ENCODE results near the gene EFL1. TPM values are rescaled to one million over a fixed set of nuclear protein-coding genes. Genes with fewer than 3 reads are reported as not detected.

The EFL1 gene
- total RNA-seq, 1 donor from 2014 or later: 17.6 TPM

DNA sequence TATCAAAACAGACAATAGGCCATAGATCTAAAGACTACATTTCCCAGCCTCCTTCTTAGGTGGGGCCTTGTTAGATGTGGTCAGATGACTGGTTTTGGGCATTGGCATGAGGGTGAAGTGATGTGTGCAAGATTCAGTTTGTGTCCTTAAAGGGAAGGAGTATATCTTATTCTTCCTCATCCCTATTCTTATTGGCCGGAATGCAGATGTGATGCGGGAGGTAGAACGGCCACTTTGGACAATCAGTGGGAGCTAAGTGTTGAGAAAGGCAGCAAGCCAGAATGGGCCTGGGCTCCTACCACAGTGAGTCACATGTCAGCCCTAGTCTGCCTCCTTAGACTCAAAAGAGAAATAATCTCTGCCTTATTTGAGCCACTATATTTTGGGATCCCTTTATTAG lies 126.9 kb downstream of the EFL1 start:
- DNase-seq (no peak), ATAC-seq (peak; percentile 53)
- intact Hi-C loops (cut with micrococcal nuclease): no loop called here

DNA sequence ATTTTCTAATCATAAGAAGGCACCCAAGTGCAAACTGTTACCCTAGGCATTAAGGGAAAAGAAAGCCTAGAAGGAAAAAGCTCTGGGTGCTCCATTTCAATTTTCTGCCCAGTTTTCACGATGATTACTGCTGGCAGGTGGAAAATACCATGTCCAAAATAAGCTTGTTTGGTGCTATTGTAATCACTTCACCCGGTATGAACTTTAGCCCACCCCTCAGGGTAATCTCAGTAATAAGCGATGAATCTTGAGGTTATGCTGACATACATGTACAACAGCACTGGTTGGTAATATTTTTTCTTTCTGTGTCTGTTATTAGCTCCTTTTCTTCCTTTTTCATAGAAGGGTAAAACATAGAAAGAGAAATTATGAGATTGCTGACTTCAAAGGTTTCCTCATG lies 128.1 kb downstream of the EFL1 start:
- no peak for DNase-seq
- ATAC-seq: no peak
- intact Hi-C loops (cut with micrococcal nuclease): no loop called here

DNA sequence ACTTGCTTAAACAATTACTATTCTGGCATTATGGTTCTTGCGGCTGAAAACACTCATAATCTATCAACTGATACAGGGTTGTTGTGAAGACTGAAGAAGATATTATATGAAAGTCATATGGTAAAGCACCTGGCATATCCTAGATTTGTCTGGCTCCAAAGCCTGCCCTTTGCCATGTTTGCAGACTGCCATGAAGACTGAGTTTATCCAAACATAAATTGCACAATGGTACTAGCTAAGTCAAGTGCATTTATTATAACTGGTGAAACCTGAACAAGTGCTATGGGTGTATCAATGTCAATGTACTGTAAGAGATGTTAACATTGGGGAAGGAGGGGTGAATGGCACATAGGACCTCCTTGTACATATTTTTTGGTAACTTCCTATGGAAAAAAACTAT lies 129.3 kb downstream of the EFL1 start:
- intact Hi-C loops (cut with micrococcal nuclease): no loop called here
- DNase-seq (no peak), ATAC-seq (no peak)

DNA sequence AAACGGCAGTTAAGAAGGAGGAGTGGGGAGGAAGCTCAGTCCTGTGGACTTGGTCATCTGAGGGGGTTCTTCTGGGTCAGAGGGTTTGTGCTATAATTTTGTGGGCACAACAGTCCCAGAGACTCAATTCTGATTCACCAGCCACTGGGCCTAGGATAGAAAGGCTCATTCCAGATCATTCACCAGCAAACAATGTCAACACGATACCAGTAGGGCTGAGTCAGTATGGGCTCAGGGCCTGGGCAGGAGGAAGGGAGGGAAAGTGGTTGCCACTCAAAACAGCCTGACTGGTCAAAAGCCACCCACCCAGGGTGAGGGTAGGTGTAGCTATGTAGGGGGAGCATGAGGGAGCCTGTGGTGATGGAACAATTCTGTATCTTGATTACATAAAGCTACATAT lies 129.8 kb downstream of the EFL1 start:
- ATAC-seq (no peak), DNase-seq (no peak)
- intact Hi-C loops (cut with micrococcal nuclease): no loop called here

DNA sequence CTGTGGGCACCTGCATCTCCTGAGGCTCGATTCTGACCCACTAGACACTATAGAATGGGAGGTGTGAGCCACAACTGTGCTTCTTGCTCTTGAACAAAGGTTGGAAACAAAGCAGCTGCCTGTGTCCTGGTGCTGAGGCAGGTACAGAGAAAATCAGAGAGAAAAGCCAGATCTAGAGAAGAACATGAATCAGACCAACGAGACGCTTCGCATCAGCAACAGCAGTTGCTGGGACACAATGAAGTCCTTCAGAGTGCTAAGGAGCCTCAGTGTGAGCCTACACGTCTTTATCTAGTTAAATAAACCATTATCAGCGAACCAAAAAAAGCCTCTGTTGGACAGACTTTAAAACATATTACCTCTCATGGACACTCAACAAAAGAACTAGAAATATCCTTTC lies 130.4 kb downstream of the EFL1 start:
- DNase-seq (no peak), ATAC-seq (no peak)
- intact Hi-C loops (cut with micrococcal nuclease): no loop called here

DNA sequence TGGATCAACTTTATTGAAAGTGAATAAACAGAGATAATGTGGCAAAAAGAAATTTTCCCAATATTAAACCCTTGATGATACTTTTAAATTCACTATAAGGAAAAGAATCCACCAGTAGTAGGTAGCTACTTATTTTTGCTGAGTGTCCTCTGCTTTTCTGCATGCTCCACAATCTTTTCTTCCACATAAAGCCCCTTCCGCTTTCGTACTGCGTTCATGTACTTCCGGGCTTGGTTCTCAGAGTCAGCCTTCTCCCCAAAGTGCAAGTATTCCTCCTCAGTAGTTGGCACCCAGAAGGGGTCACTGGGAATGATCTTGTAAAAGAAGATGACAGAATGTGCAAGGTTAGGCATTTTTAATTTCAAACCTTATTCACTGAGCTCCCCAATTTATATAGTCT lies 132.3 kb downstream of the EFL1 start:
- intact Hi-C loops (cut with micrococcal nuclease): no loop called here
- ATAC-seq: no peak
- DNase-seq: no peak

DNA sequence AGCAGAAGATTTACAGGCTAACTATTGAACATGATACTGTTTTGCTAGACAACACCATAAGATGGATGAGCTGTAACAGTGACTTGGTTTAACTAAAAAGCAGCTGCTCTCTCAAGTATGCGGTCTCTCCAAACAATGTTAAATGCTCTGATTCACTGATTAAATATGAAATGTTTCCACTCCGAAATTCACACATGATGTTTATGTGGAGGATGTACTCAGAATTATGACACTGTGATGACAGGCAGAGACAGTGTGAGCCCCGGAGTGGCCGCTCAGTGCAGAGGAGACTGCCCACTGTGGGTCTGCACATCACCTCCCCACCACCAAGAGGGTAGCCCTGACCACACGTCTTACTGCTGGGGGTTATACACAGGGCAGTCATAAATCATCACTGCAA lies 132.8 kb downstream of the EFL1 start:
- no peak for ATAC-seq
- no peak for DNase-seq
- intact Hi-C loops (cut with micrococcal nuclease): no loop called here

DNA sequence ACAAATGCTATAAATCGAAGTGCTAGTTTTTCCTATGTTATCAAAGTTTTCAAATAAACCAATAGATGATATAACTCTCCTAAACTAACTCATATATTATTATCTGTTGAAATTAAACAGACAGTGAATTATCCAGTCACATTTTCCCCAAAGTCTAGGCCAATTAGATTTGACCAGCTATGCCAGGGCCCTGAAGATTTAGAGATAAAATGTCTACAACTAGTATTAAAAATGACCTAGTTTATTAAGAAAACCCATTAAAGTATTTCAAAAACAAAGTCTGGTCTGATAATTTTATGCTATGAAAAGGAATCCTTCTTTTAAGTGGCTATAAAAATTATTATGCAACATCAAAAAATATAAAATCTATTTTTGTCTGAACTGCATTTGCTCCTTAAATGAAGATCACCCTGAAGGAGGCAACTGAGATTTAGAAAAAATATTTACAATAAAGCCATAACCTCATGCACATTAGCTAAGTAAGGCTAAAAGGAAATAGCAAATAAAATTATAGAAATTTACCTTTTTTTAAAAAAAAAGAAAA lies 133.3 kb downstream of the EFL1 start:
- ATAC-seq: no peak
- DNase-seq: no peak
- intact Hi-C loops (cut with micrococcal nuclease): no loop called here

DNA sequence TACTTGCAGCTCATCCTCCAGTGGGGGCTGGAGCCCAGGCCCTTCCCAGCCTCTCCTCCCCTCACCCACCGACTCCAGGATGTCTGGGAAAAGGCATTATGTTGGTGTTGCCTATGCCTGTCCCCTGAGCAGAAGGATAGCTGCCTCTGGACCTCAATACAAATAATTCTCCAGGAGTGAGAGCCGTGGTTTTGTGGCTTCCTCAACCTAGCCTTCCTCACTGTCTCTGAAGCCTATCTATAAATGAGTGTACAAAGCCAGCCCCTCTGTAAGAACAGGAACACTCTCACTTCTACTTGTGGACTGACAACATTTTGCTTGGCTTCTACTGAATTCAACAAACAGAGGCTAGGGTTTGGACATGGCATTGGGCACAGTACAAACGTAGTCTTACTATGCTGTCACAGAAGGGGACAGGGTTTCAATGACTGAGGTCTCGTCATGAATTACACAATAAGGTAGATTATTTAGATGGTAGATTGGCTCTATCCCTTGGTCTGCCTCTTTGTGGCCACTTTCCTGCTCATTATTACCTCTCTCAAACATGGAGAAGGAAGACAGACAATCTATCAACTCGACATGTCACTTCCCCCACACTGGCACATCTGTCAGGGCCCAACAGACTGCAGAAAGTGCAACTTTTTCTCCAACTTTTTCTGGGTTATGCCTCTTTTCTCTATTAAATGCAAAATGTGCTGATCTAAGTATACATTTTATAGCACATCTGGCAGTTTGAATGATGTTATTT lies 134.0 kb downstream of the EFL1 start:
- DNase-seq (no peak), ATAC-seq (no peak)
- intact Hi-C loops (cut with micrococcal nuclease): no loop called here

DNA sequence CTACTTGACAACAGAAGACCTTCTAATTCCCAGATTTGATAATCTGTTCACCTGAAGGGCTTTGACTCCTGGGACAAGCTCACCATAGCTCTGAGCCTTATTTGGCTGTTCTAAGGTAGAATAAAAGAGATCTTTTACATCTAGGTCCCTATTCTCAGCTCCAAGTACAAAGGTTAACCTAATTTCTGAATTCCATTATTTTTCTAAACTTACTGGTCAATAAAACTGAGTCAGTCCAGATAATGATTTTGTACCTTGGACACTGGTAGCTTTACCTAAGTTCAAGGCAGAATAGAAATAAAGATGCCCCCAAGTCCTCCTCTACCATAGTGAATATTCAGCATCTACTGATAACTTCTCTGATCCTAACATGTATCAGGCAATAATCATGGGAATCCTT lies 135.0 kb downstream of the EFL1 start:
- DNase-seq (no peak), ATAC-seq (no peak)
- intact Hi-C loops (cut with micrococcal nuclease): no loop called here

DNA sequence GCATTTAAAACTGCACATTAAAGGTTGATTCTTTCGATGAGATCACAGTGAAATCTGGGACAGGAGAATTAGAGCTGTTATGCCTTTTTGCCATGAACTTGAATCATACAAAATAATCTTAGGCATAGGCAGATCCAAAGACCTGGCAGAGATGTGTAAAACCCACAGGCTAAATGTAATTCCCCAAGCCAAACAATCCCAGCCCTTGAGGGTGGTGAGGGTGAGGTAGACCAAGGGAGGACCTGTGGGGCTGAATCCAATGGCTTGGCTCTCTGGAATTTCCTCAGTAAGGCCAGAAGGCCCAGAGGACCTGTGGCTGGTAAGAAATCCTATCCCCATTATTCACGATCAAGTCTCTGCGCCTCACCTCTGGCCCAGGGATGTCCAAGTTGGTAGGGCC lies 136.2 kb downstream of the EFL1 start:
- ATAC-seq (no peak), DNase-seq (no peak)
- intact Hi-C loops (cut with micrococcal nuclease): no loop called here

DNA sequence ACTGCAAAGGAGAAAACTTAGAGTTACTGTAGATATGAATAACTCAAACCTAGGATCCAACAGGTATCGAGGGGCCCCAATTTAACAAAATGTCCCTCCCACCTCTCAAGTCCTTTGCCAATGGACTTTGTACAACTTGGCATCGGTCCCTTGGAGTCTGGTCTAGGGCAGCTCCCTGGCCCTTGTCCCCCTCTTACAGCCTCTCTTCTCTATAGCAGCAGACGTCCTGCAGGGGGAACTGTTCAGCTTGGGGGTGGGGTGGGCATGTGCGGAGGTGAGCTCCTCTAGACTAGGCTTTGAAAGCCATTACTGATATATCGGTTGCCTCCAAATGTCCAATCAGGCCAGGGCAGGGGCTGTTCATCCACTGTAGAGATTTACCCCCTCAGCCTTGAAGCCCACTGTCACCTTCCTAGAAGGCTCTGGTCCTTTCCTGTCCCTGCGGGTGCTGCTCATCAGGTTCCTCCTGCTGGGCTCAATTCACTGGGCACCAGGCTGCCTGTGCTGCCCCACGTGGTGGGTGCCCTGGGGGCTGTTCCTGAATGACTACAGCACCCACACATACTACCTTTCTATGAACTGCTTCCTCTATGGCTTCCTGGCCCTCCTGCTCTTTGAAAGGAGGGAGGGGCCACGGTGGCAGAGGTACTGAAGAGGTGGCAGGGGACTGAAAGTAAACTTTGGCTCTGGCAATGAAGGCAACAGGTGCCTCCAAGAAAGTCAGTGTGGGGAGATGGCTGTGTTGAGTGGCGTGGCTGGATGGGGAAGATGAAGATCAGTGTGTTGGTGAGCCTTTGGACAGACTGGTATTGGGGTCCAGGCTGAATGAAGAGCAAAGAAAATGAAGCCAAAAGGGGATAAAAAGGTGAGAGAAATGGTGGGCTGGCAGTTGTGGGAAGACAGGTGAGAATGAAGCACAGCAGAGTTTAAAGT lies 137.9 kb downstream of the EFL1 start:
- intact Hi-C loops (cut with micrococcal nuclease): no loop called here
- ATAC-seq: no peak
- DNase-seq: no peak

DNA sequence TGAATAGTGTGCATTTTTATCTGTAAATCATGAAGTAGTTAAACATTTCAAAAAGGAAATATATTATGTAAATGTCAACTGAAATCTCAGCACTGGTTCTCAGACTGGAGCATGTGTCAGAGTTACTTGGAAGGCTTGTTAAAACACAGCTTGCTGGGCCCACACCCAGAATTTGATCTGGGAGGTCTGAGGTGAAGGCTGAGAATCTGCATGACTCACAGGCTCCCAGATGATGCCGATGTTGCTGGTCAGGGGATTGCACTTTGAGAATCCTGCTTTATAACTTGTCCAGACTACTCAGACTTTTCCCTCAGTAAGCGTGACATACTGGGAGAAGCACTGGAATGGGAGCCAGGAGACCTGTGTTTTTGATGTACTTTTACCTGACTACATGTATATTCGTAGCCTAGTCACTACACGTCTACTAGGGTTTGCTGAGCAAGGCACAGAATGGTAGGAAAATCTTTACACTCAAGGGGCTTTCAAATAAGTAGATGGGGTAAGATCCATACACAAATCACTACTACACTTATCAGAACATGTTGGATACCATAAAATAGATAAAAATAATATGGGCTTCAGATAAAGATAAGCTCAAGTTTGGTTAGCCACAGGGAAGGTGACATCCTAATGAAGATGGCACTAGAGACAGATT lies 139.7 kb downstream of the EFL1 start:
- DNase-seq: no peak
- no peak for ATAC-seq
- intact Hi-C loops (cut with micrococcal nuclease): no loop called here

DNA sequence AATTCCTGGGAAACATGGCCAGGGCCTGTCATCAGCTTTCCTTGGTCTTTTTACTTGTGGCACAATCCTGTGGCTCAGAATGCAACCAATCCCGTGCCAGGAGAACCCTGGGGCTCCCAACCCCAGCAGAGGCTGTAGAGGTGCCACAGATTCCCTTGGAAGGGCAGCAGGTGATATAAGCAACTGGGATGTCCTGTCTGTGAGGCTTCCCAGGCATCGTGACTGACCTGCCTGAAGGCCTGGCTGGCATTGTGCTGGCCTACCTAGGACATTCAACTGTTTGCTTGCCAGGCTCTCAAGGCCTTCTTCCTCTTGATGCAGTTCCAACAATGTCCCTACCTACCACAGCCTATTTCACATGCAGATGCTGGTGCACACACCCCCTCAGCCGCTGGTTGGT lies 144.5 kb downstream of the EFL1 start:
- intact Hi-C loops (cut with micrococcal nuclease): no loop called here
- DNase-seq: no peak
- no peak for ATAC-seq

DNA sequence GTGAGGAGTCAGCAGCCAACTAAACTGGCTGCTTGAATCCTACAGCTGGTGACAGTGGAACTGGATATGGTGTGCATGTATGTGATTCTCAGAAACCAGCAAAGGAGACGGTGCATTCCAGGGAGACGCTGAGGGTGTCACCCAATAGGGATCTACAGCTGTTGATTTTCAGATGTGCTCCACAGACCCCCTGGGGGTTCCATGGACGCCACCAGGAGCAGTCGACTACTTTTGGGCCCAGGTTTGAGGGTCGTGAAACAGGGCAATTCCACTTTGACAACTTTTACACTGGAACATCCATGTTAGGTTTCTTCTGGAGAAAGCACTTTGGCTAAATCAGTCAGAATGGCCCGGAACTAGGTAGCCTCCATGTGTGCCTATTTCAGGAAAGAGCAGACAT lies 145.2 kb downstream of the EFL1 start:
- ATAC-seq: no peak
- no peak for DNase-seq
- intact Hi-C loops (cut with micrococcal nuclease): no loop called here

DNA sequence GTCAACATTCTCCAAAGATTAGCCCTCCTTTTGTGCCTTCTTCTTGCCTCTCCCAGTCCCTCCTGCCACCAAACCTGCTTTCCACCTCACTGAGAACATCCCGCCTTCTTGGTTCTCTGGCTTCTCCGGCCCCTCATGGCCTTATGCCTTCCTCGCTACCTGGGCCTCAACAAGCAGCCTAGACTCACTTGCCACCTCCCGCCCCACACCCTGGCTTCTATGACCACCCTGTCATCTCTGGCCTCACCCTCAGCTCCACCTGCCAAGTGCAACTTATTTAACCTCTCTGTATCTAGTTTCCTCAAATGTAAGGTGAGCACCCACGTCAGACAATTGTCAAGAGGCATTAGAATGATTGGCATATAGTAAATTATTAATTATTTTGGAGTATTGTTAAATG lies 147.9 kb downstream of the EFL1 start:
- DNase-seq: no peak
- no peak for ATAC-seq
- intact Hi-C loops (cut with micrococcal nuclease): no loop called here

DNA sequence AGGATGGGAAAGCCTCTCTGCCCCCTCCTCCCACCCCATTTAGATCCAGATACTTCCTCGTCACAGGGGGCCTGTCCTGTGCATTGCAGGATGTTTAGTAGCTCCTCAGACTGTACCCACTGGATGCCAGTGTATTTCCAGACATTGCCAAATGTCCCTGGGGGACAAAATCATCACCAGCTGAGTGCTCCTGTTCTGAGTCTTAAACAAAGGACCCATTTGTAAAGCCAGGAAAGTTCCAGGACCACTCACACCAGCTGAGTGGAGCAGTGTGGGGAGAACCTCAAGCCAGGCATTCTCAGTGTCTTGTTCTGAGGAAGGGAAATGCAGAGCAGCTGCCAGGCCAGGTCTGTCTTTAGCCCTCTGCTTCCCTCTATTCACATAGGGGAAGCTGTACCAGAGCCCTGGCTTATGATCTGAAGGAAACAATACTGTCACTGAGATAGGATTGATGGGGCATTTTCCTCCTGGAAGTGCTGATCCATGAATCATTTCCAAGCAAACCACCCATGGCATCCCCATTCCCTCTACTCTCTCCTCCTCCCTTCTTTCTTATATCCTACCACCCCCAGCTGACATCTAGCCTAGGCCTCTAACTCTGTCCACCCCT lies 149.3 kb downstream of the EFL1 start:
- intact Hi-C loops (cut with micrococcal nuclease): no loop called here
- DNase-seq (no peak), ATAC-seq (no peak)

DNA sequence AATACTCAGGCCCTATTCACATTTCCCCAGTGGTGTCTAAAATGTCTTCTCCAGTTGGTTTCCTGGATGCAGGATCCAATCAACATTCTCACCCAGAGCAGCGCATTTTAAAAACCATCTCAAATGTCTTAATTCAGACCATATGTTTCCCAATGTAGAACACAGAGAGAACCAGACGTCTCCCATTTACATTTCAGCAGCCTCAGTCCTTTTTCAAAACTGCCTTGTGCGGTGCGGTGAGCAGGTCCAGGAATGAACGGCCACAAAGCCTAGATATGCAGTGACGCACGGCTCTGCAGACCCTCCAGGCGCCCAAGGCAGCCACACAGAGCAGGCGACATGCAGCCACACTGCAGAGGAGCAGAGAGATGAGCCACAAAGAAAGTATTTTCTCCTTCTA lies 150.6 kb downstream of the EFL1 start:
- intact Hi-C loops (cut with micrococcal nuclease): no loop called here
- no peak for ATAC-seq

DNA sequence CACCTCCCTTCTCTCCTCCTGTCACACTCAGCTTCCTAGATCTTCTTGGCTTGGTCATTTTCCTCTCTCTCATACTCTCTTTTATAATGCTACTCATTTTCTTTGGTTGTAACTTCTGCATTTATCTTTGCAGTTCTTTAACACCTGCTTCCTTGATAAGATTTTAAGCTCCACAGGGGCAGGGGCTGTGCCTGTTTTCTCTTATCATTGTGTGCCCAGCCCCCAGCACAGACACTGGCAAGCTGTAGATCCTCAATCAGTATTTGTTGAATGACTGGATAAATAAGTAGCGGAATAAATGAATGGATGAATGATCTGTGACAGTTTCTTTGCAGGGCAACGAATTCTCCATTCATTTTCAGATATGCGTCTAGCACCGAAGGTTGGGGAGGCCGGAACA lies 152.4 kb downstream of the EFL1 start:
- no peak for ATAC-seq
- intact Hi-C loops (cut with micrococcal nuclease): no loop called here
- no peak for DNase-seq

More for the DNA sequence above, 150.6 kb downstream of the EFL1 start:
- no peak for DNase-seq
